T-helper 22 cell (primary cell): ENCODE results near the gene AKT3.
"Not testable (repeated sequence)": the region's sequence is repeated elsewhere in the genome, so short reads cannot be mapped to it uniquely, and the experiment has no call there.

Experiments
- DNase-seq: peaks from one replicate; pipeline ENCODE4 v3.0.0-alpha.2; 2020; ENCODE audit warnings: low read depth

Gene AKT3

DNA sequence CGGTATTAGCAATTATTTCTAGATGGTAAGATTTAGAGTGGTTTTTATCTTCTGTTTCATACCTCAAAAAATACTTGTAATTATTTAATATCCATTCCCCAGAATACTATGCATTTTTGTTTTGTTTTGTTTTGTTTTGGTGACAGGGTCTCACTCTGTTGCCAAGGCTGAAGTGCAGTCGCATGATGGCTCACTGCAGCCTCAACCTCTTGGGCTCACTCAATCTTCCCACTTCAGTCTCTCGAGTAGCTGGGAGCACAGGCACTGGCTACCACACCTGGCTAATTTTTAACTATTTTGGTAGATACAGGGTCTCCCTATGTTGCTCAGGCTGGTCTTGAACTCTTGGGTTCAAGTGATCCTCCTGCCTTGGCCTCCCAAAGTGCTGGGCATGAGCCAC lies 252.7 kb downstream of the AKT3 start:
- DNase-seq: no peak

DNA sequence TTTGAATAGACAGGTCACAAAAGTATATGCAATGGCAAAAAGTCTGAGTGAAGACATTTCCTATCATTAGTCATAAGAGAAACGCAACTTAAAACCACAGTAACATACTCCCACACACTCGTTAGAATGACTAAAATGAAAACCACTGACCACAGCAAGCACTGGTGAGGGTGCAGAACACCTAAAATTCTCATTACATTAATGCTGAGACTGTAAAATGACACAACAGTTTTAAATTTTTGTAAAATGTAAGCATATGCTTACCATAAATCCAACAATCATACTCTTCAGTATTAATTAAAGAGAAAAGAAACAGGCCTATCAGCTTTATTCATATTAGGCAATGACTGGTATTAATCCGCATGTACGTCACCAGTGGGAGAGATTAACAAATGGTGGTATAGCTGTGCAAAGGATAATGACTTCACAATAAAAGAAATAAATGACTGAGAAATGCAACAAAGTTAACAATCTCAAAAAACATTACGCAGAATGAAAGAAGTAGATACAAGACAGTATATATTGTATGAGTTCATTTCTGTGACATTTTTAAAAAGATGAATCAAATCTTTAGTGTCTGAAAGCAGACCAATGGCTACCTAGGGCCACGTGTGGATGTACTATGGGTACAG lies 253.5 kb downstream of the AKT3 start:
- DNase-seq: peak; percentile 14

DNA sequence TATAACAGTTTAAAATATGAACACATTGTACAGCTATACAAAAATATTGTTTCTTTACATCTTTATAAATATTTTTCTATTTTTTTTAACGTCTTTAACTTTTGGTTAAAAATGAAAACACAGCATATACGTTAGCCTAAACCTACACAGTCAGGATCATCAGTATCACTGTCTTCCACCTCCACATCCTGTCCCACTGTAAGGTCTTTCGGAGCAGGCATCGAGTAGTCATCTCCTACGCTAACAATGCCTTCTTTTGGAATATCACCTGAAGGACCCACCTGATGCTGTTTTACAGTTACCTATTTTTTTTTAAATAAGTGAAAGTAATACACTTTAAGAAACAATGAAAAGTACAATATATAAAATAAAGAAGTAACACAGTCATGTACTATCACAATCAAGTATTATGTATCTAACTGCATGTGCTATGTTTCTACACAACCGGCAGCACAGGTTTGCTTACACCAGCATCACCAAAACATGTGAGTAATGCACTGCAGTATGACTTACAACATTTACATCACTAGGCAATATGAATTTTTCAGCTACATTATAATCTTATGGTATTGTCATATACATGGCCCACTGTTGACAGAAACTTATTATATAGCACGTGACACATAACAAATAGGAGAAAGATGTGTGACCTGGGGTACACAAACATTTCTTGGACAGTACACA lies 254.4 kb downstream of the AKT3 start:
- peak; percentile 11 for DNase-seq

DNA sequence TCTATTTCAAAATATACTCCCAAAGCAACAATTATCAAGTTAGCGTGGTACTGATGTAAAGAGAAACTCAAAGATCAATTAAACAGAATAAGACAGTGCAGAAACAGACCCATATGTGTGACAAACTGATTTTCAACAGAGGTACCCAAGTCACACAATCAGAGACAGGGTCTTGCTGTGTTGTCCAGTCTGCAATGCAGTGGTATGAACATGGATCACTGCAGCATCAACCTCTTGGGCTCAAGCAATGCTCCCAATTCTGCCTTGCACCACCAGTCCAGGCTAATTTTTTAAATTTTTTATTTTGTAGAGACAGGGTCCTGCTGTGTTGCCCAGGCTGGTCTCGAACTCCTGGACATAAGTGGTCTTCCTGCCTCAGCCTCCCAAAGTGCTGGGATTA lies 255.6 kb downstream of the AKT3 start:
- DNase-seq: no peak

DNA sequence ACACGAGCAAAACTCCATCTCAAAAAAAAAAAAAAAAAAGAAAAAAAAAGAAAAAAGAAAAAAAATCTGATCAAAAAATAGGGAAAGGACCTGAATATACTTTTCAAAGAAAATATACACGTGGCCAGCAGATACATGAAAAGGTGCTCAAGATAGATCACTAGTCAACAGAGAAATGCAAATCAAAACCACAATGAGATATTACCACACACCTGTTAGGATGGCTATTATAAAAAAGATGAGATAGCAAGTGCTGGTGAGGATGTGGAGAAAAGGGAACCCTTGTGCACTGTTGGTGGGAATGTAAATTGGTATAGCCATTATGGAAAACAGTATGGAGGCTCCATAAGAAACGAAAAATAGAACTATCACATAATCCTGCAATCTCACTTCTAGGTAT lies 260.8 kb downstream of the AKT3 start:
- DNase-seq: not testable (repeated sequence)

DNA sequence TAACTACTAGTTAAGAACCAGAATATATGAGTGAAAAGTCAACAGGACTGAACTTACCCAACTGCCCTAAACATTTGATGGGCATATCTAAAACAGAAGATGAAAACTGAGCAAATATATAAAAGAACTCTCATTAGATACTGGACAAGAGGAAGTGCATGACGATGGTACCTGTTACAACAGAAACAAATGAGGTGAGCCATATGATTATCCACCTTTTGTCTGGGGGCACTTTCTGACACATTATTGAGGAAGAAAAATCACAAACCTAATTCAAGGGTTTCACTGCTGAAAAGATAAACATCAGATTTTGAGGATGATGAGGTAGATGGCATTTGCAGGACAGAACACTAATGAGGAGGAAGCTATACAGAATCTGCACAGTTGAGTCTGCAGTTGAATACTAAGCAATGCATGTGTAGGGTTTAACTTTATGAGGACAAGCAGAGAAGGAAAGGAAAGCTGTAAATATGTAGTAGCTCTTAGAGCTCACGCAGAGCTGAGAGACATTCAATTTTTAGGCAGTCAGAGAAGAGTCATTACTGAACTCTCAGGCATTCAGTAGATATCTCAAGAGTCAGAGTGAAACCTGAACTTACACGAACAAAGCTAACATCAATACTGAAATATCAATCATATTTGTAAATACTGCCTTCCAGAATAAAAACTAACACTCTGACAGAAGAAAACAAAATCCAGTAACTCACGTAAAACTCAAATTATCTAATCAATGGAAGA lies 262.1 kb downstream of the AKT3 start:
- no peak for DNase-seq

DNA sequence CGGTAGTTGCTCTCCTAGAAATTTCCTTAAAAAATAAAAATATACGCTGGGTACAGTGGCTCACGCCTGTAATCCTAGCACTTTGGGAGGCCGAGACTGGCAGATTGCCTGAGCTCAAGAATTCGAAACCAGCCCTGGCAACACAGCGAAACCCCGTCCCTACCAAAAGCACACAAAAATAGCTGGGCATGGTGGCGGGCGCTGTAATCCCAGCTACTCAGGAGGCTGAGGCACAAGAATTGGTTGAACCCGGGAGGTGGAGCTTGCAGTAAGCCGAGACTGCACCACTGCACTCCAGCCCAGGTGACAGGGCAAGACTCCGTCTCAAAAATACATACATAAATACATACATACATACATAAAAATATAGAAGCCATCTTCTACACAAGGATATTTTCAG lies 262.8 kb downstream of the AKT3 start:
- DNase-seq: no peak

DNA sequence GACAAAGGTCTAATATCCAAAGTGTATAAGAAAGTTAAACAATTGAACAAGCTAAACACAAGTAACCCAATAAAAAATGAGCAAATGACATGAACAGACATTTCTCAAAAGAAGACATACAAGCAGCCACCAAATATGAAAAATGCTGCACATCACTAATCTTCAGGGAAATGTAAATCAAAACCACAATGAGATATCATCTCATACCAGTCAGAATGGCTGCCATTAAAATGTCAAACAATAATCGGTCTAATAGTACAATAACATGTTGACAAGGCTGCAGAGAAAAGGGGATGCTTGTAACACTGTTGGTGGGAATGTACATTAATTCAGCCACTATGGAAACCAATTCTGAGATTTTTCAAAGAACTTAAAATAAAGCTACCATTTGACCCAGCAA lies 264.1 kb downstream of the AKT3 start:
- no peak for DNase-seq

DNA sequence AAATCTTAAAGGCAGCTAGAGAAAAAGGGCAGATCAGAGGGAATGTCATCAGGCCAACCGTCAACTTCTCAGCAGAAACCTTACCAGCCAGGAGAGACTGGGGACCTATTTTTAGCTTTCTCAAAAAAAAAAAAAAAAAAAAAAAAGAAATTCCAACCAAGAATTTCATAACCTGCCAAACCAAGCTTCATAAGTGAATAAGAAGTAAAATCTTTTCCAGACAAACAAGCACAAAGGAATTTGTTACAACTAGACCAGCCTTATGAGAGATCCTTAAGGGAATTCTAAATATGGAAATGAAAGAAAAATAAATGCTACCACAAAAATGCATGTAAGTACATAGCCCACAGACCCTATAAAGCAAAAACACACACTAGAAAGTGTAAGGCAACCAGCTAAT lies 267.7 kb downstream of the AKT3 start:
- no peak for DNase-seq

DNA sequence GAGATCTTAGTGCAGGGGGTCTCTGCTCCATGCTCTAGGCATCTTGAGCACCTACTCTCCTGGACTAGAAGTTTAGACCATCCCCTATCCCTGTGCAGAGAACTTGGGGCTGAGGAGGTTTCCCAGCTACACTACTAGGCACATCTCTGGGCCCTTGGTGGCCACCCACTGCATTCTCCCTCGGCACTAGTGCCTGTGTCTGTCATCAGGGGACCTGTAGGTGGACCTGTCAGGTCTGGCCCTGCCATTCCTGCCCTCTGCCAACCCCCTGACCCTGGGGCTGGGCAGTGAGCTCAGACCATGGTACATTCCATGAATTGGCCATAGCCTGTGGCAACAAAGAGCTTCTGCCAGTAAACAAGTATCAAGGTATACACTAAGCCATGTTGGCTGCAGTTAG lies 269.1 kb downstream of the AKT3 start:
- DNase-seq: no peak

DNA sequence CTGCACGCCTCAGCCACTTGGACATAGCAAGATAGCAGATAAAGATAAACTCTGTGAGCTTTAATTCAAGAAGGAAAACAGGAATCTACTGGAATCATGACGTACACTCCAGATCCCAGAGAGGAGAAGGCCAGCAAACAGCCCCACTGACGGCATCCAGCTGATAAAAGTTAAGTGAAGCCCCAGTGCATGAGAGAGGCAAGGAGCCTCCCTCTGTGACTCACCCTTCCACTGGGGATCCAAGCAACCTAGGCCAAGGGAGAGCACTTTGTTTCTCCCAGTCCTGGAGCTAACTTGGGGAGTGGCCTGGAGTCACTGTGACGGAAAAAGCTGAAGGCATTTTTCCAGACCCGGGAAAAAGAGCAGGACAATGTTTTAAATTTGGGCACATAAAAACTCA lies 270.0 kb downstream of the AKT3 start:
- DNase-seq: no peak

DNA sequence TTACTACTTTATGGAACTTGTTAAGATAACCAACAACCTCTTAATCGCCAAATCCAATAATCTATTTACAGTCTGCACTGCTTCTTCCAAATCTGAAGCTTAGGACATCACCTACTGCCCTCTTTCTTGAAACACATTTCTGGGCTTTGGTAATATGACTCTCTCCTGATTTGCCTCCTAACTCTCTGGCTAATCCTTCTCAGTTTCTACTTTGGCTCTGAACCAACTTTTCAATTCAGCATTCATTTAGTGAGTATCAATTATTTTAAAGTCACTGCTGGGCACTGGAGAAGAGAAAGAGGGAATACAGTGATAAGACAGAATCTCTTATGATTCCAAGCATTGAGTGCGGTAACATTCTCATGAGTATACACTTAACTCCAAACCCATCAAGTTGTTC lies 275.0 kb downstream of the AKT3 start:
- no peak for DNase-seq

DNA sequence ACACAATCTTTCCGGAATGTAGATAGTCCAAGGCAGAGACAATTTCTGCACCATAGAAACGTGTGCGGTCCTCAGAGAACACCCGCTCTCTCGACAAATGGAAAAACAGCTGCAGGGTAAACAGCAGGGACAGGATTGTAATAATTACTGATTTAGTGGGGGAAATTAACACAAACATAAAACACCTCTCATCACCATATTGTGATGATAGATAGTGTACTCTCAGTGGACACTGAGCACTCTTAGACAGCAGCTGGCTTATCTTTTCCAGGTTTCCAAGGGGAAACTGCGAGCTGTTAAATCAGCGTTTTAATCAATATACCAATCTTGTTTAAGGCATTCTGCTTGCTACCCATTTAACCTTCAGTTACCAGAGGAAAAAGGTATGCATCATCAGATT lies 277.1 kb downstream of the AKT3 start:
- no peak for DNase-seq

DNA sequence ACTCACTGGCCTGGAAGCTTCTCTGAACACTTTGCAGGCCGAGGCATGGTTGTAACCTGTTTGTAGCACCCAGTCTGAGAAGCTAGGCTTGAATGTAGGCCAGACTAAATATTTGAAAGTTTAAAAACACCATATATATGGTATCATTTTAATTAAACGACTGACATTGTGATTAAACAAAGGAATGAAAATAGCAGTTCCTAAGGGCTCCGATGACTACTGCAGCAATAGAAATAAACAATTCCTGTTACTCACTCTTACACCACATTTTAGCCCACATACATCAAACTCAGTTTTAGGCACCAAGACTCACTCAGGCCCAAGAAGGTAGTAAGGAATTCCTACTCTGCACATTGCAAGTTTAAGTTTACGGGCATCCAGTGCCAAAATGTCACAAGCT lies 281.2 kb downstream of the AKT3 start:
- DNase-seq: no peak

DNA sequence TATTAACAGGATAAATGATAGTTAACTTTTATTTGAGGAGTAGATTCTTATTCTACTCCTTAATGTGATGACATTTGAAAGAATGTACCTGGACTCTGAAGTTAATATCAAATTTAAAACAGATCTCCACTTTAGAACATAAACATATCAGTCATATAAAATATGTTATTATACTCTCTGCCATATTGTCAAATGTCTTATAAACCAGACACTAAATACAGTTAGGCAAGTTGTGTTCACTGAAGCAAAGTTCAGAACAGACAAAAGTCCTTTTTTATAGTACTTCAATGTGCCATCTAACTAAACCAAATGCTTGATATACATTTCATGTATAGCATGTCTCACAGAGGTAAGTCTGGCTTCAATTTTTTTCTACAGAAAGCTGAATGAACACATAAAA lies 285.2 kb downstream of the AKT3 start:
- DNase-seq: no peak

DNA sequence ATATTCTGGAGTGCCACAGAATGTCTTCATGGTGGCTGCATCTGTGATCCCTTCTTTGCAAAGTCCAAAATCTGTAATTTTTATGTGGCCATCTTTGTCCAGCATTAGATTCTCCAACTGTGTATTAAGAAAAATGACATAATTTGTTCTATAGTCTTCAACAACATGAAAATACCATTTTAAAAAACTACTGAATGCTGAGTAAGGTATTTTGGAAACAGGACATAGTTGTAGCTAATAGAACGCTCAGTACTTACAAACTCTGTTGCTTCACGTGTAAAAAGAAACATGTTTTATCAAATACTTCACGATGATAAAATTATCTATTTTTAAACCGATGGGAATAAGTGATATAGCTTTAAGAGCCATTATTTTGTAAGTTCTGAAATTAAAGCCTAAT lies 286.3 kb downstream of the AKT3 start:
- DNase-seq: no peak

DNA sequence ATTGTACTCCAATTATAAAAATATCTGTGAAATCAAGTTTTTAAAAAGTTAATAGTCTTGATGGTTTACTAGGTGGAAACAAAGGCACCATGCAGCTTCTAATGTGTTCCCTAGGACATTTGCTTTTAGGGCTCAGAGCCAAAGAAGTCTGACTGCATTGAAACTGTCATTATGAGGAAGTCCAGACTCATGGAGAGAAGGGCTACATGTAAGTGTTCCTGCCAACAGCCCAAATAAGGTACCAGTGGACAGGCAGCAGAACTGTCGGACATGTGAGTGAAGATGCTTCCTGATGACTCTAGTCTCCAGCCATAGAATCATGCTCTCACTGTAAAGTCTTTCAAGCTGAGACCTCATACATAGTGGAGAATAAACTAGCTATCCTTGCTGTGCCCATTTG lies 287.6 kb downstream of the AKT3 start:
- DNase-seq: no peak

DNA sequence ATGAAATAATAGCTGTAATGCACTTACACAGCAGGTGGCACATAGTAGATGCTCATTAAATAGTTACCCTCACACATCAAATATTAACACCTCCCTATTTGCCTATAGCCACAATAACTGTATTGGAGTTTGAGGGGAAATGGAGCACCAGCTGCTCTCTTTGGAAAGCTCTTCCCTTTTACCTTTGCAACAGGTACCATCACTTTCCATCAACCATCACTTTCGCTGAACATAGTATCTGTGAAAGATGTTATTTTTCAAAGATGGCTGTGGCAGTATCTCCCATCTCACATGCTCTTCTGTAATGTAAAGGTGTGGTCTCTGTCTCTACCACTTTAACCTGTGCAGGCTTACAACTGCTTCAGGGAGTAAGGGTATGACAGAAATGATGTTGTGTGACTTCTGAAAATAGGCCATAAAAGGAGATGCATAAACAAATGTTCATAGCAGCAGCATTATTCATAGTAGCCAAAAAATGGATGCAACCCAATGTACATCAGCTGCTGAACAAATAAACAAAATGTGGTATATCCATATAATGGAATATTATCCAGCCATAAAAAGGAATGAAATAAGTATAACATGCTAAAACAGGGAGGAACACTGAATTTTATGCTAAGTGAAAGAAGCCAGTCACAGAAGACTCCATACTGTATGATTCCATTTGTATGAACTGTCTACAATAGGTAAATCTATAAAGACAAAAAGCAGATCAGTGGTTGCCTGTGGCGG lies 288.3 kb downstream of the AKT3 start:
- no peak for DNase-seq

DNA sequence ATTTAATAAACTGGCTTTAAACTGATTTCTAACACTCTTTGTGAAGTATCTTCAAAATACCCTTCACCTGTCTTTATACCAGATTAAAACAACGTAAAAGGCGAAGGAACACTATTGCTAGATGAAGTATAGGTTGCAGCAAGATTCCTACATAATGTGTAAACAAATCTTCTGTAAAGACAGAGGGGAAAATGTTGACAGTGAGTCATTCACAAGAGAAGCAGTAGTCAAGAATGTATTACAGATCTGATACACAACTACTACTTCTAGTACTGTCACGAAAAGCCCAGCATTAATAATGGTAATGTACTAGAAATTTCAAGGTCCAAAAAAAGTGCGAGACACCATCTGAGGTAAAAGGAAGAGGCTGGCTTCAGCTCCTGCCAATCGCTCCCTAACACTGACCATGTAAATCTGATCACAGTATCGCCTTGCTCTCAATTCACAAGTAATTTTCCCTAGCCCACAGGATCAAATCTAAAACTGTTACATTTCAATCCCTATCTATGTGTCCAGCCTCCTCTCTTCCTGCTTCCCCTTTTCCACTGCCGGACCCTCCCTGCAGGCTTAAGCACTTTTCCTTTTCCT lies 290.4 kb downstream of the AKT3 start:
- DNase-seq: no peak

DNA sequence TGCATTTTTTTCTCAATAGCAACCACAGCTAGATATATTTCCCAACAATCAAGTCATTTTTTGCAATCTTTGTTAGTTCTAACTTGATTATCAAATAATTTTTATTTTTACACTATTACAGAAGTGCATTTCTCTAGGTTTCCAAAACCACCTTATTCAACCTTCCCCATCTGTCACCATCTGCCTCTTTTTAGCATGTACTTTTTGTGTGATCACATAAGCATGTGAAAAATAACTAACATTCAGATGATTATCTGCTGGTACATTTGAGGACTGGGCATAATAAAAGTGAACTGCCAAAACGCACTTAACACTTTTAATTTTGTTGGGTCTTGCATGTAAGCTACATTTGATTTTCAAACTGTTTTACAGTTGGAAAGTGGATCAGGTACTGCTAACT lies 291.5 kb downstream of the AKT3 start:
- DNase-seq: no peak

DNA sequence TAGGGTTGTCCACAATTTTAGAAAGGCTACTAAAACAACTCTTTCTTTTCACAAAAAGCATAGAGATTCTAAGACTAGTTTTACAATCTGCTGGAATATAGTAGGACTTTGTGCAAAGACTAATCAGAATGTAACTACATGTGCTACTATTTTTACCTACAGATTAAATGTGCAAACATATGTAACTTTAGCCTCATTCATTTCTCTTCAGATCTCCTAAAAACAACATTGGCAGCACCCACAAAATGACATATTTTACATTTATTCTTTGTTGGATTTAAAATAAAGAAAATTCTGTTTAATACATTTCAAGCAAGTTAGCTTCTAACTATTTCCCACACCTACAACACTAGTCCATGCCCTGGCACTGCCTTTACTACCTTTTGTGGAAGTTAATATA lies 292.2 kb downstream of the AKT3 start:
- no peak for DNase-seq

DNA sequence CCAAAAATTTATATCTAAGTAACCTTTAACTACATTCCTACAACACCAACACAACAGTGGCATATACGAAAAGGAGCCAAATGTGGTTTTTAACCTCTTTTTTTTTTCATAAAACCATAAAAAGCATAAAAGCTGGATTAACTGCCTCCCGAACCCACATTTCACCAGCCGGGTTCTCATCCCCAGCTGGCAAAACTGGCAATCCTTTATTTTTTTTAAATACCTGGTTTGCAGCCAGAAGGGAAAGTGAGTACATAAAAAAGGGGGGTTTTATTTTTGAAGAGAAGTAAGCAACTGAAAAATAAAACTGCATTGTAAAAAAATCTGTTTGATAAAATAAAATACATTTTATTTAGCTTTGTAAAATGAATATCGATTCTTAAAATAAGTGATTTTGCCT lies 295.4 kb downstream of the AKT3 start:
- no peak for DNase-seq

DNA sequence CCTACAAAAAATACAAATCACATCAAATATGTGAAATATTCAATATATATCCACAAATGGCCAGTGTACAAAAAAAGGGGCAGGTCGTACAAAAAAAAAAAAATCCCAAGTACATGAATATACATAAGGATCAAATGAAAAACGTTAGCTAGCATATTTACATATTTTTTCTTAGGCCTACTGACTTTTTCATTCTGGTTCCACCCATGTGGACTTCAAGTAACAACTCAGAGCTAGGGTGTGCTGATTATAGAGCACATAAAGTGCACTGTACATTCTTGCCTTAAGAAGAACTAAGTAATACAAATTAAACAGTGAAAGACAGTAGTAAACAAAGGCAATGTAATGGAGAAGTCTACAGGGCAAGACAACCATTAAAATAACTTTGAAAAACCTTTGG lies 297.0 kb downstream of the AKT3 start:
- no peak for DNase-seq
